H1 (cell line): Measurements from ENCODE around the gene OR2Z1. TPM values are rescaled to one million over a fixed set of nuclear protein-coding genes. Genes with fewer than 3 reads are reported as not detected.

Experiments used
- CTCF ChIA-PET: fragments of 300-600 bp; sonication (Branson Sonifier 250); formaldehyde crosslinking; loops from one replicate; lab custom pipeline; 2021; ENCODE audit not compliant: partially characterized antibody; lab: Charles Lee
- POLR2A ChIA-PET: fragments of 300-600 bp; sonication (Branson Sonifier 250); formaldehyde crosslinking; loops from one replicate; lab custom pipeline; 2021; ENCODE audit warnings: inconsistent platforms; ENCODE audit not compliant: partially characterized antibody; lab: Charles Lee
- DNase-seq, 2 experiments: peaks; one replicate each; pipeline versions ENCODE4 v3.0.0 to v3.0.0-alpha.2; 2010 to 2022; ENCODE audit warnings: low spot score in 2 of 2, low read depth in 1 of 2, mixed read lengths in 1 of 2
- FAIRE-seq: peaks from 2 replicates; lab custom pipeline; 2011; peaks lifted over from hg19 to GRCh38; lab: Jason Lieb, UNC
- H2AFZ ChIP-seq: 2 replicates; pipeline ENCODE4 v1.8.1; 2012; ENCODE audit warnings: low read length, inconsistent platforms
- H2AK5ac ChIP-seq: 2 replicates; pipeline ENCODE4 v1.6.1; 2013; ENCODE audit warnings: low read depth, low read length
- H2BK120ac ChIP-seq: replicated peaks from 2 replicates; pipeline ENCODE3; 2013; ENCODE audit warnings: low read depth, low read length, inconsistent platforms
- H2BK12ac ChIP-seq: 2 replicates; pipeline ENCODE4 v1.6.1; 2013; ENCODE audit warnings: low read depth, low read length
- H2BK15ac ChIP-seq: 2 replicates; pipeline ENCODE4 v1.6.1; 2013; ENCODE audit warnings: low read length
- H2BK20ac ChIP-seq: 2 replicates; pipeline ENCODE4 v1.6.1; 2013; ENCODE audit warnings: low read length
- H2BK5ac ChIP-seq: 2 replicates; pipeline ENCODE4 v1.6.1; 2013; ENCODE audit warnings: low read depth, low read length
- H3K14ac ChIP-seq: 2 replicates; pipeline ENCODE4 v1.6.1; 2013; ENCODE audit warnings: inconsistent platforms; ENCODE audit not compliant: insufficient read length
- H3K18ac ChIP-seq: 2 replicates; pipeline ENCODE4 v1.6.1; 2013; ENCODE audit warnings: low read length; ENCODE audit errors: extremely low read depth
- H3K23ac ChIP-seq: 2 replicates; pipeline ENCODE4 v1.6.1; 2013; ENCODE audit warnings: inconsistent platforms; ENCODE audit not compliant: insufficient read length
- H3K23me2 ChIP-seq: 2 replicates; pipeline ENCODE4 v1.6.1; 2013; ENCODE audit warnings: low read depth, low read length
- H3K27ac ChIP-seq: 2 replicates; pipeline ENCODE4 v1.6.1; 2011; ENCODE audit warnings: low read depth, low read length, inconsistent platforms
- H3K27me3 ChIP-seq, 4 experiments: replicated peaks in 1 of 4; 1 replicate in 1 of 4; 2 replicates in 3 of 4; pipeline versions ENCODE4 v1.6.1 to v1.8.1; 2011 to 2013; ENCODE audit warnings: low read length in 3 of 4, mild to moderate bottlenecking in 3 of 4, inconsistent platforms in 2 of 4, mixed read lengths in 2 of 4, moderate library complexity in 1 of 4; ENCODE audit not compliant: control insufficient read depth in 3 of 4, insufficient read depth in 3 of 4; ENCODE audit errors: extremely low read depth in 1 of 4
- H3K36me3 ChIP-seq, 4 experiments: 2 replicates each; pipeline versions ENCODE4 v1.6.1 to v1.8.1; 2011 to 2013; ENCODE audit warnings: mild to moderate bottlenecking in 4 of 4, low read length in 3 of 4, moderate library complexity in 2 of 4, control low read depth in 1 of 4, inconsistent platforms in 1 of 4; ENCODE audit not compliant: insufficient read depth in 4 of 4, control insufficient read depth in 2 of 4
- H3K4ac ChIP-seq: replicated peaks from 2 replicates; pipeline ENCODE3; 2013; ENCODE audit warnings: low read length, low read depth, mixed read lengths, inconsistent platforms; ENCODE audit not compliant: insufficient read length
- H3K4me1 ChIP-seq, 4 experiments: replicated peaks in 1 of 4; 1 replicate in 1 of 4; 2 replicates in 3 of 4; pipeline versions ENCODE4 v1.6.1 to v1.8.1; 2011 to 2013; ENCODE audit warnings: low read length in 3 of 4, inconsistent platforms in 2 of 4, mixed read lengths in 1 of 4; ENCODE audit not compliant: insufficient read depth in 4 of 4, control insufficient read depth in 3 of 4
- H3K4me2 ChIP-seq, 2 experiments: 2 replicates each; pipeline versions ENCODE4 v1.6.1 to v1.8.1; 2011 to 2013; ENCODE audit warnings: low read depth in 2 of 2, low read length in 2 of 2, control low read depth in 1 of 2, inconsistent platforms in 1 of 2, mild to moderate bottlenecking in 1 of 2; ENCODE audit not compliant: insufficient read depth in 1 of 2
- H3K4me3 ChIP-seq, 4 experiments: fragments of 200-600, 300-600 bp in 1 of 4; sonication (generic), shearing (Covaris generic), sonication (Bioruptor Twin) in 1 of 4; 2 replicates each; pipeline versions ENCODE4 v1.5.1 to v1.8.1; 2011 to 2016; ENCODE audit warnings: low read length in 4 of 4, low read depth in 3 of 4, control low read depth in 2 of 4, inconsistent platforms in 2 of 4, mild to moderate bottlenecking in 2 of 4, mixed read lengths in 1 of 4, moderate library complexity in 1 of 4; ENCODE audit not compliant: insufficient read depth in 2 of 4; ENCODE audit errors: extremely low read depth in 1 of 4
- H3K56ac ChIP-seq: replicated peaks from 2 replicates; pipeline ENCODE3; 2013; ENCODE audit warnings: low read depth, mild to moderate bottlenecking, mixed read lengths, low read length, inconsistent platforms; ENCODE audit not compliant: insufficient read length
- H3K79me1 ChIP-seq: 2 replicates; pipeline ENCODE4 v1.6.1; 2013; ENCODE audit warnings: low read depth, low read length, control low read depth
- H3K79me2 ChIP-seq, 2 experiments: 2 replicates each; pipeline versions ENCODE4 v1.6.1 to v1.8.1; 2012 to 2013; ENCODE audit warnings: low read length in 2 of 2, mild to moderate bottlenecking in 2 of 2, inconsistent platforms in 1 of 2; ENCODE audit not compliant: insufficient read depth in 2 of 2, control insufficient read depth in 1 of 2
- H3K9ac ChIP-seq, 4 experiments: replicated peaks in 1 of 4; 1 replicate in 1 of 4; 2 replicates in 3 of 4; pipeline versions ENCODE4 v1.6.1 to v1.8.1; 2011 to 2013; ENCODE audit warnings: low read depth in 3 of 4, low read length in 3 of 4, control low read depth in 2 of 4, mild to moderate bottlenecking in 2 of 4, moderate library complexity in 2 of 4, inconsistent platforms in 1 of 4; ENCODE audit errors: extremely low read depth in 1 of 4
- H3K9me3 ChIP-seq, 2 experiments: 2 replicates each; pipeline versions ENCODE4 v1.6.1 to v1.8.1; 2012 to 2013; ENCODE audit warnings: mild to moderate bottlenecking in 2 of 2, moderate library complexity in 2 of 2, control low read depth in 1 of 2, inconsistent platforms in 1 of 2, low read depth in 1 of 2, low read length in 1 of 2, mixed read lengths in 1 of 2; ENCODE audit not compliant: insufficient read depth in 2 of 2
- H4K20me1 ChIP-seq, 2 experiments: replicated peaks in 1 of 2; 2 replicates each; pipeline versions ENCODE3 to v1.8.1; 2011 to 2013; ENCODE audit warnings: inconsistent platforms in 2 of 2, low read length in 2 of 2, mild to moderate bottlenecking in 1 of 2; ENCODE audit not compliant: insufficient read depth in 2 of 2, control insufficient read depth in 1 of 2
- H4K5ac ChIP-seq: 2 replicates; pipeline ENCODE4 v1.6.1; 2013; ENCODE audit warnings: low read length, low read depth, mixed read lengths, inconsistent platforms; ENCODE audit not compliant: insufficient read length
- H4K8ac ChIP-seq: 2 replicates; pipeline ENCODE4 v1.8.0; 2013; ENCODE audit warnings: mild to moderate bottlenecking, moderate library complexity, low read length, inconsistent platforms; ENCODE audit not compliant: insufficient read depth; ENCODE audit errors: extremely low read depth
- H4K91ac ChIP-seq: replicated peaks from 2 replicates; pipeline ENCODE3; 2013; ENCODE audit warnings: low read length, mixed read lengths, inconsistent platforms; ENCODE audit not compliant: insufficient read length
- POLR2AphosphoS5 ChIP-seq: IDR thresholded peaks from 2 replicates; pipeline ENCODE4 v1.6.1; 2011; ENCODE audit warnings: low read depth, low read length
- POU5F1 ChIP-seq: IDR thresholded peaks from 2 replicates; pipeline ENCODE4 v1.6.1; 2011; ENCODE audit warnings: low read depth, mild to moderate bottlenecking, low read length, moderate library complexity
- SIX5 ChIP-seq: IDR thresholded peaks from 2 replicates; pipeline ENCODE4 v1.6.1; 2011; ENCODE audit warnings: mild to moderate bottlenecking, low read depth, low read length
- WGBS, 2 experiments: shearing (Covaris generic) in 1 of 2; methylation state at CpG; one replicate each; pipeline versions ENCODE4 v1.1.6 to v1.1.7; 2013 to 2015; ENCODE audit warnings: low lambda C conversion rate in 2 of 2, mixed read lengths in 2 of 2, inconsistent platforms in 1 of 2, low coverage in 1 of 2, missing lambda C conversion rate in 1 of 2; ENCODE audit not compliant: insufficient replicate concordance in 2 of 2, insufficient coverage in 1 of 2, insufficient read length in 1 of 2; ENCODE audit errors: extremely low coverage in 1 of 2, missing lambda C conversion rate in 1 of 2; 5-methylcytosine and 5-hydroxymethylcytosine counted together
- polyA plus RNA-seq, 7 experiments: library from polyadenylated mRNA; depleted of rRNA in 3 of 7; stranded (reverse) in 5 of 7; unstranded in 2 of 7; fragments of >200 nt in 5 of 7; fragments of 200-250 nt in 2 of 7; gene quantifications; 1 replicate in 5 of 7; 2 replicates in 1 of 7; 4 replicates in 1 of 7; pipeline versions ENCODE4 v1.2.1 to v1.2.3, GENCODE V29; 2011 to 2013; ENCODE audit warnings: missing spikeins in 2 of 7, mixed read lengths in 2 of 7
- total RNA-seq: library from RNA; stranded (reverse); fragmentation: NEBNext Ultra II Directional; extraction: Animal tissue kit (Norgen Biotek cat#: 25700); gene quantifications from 2 replicates; pipeline ENCODE4 v1.2.1, GENCODE V29; 2021

Gene OR2Z1
- total and polyA plus RNA-seq, 2 of the 8 experiments (the other 6 are each of a cell fraction or from before 2014, with no cell fraction given), result not detected

- DNase-seq (no peak), FAIRE-seq (no peak)
- CTCF ChIA-PET, result no interaction called here
- H2AK5ac ChIP-seq, result no peak overlapping the region
- H3K4ac ChIP-seq, result no peak overlapping the region
- no peaks in the 10 kb centered on the region for H4K20me1 ChIP-seq
- no peaks in the 10 kb centered on the region for H3K79me2 ChIP-seq
- no peak overlapping the region for H2BK5ac ChIP-seq
- WGBS, 2 experiments, result 68% methylated on average over 5 of the region's 5 CpGs; no CpG with 5 or more reads in 1 of the 2 experiments
- H2BK20ac ChIP-seq, result no peak overlapping the region
- H3K4me3 ChIP-seq, result no peak overlapping the region
- no peak overlapping the region for H3K23ac ChIP-seq
- H4K5ac ChIP-seq, result no peak overlapping the region
- H3K23me2 ChIP-seq, result no peaks in the 10 kb centered on the region
- H3K79me1 ChIP-seq, result no peaks in the 10 kb centered on the region
- H3K56ac ChIP-seq, result no peak overlapping the region
- no peaks in the 10 kb centered on the region for H3K27me3 ChIP-seq
- no peak overlapping the region for H3K27ac ChIP-seq
- H3K4me2 ChIP-seq, result no peak overlapping the region
- H2BK12ac ChIP-seq, result no peak overlapping the region
- H4K91ac ChIP-seq, result no peak overlapping the region
- H2AFZ ChIP-seq, result no peak overlapping the region
- H3K14ac ChIP-seq, result no peak overlapping the region
- H3K18ac ChIP-seq, result no peak overlapping the region
- H3K9me3 ChIP-seq, result peaks cover 9 to 11% of the 10 kb centered on the region in 2 experiments; a peak in 3 of 4 replicates
- TF ChIP-seq POLR2AphosphoS5, result no peak
- TF ChIP-seq SIX5, result no peak
- no peak for TF ChIP-seq POU5F1
- TF ChIP-seq, all 59 proteins: peak for 0
- Histone ChIP-seq H2BK120ac (no peak overlapping the region), H2BK15ac (no peak overlapping the region), H3K36me3 (no peaks in the 10 kb centered on the region), H3K9ac (no peak overlapping the region), H3K4me1 (no peaks in the 10 kb centered on the region), H4K8ac (no peak overlapping the region)
- POLR2A ChIA-PET, result no interaction called here
Observed at GRCh38 chr19:8705742-8706141, 15.7 kb upstream of the OR2Z1 start.
